Uterus (tissue), 2 donors: Measurements from ENCODE around the gene ACAD8.

Source experiments
- CTCF ChIP-seq, 4 experiments: fragments of 200-600 bp in 2 of 4; fragments of 450-650 bp in 2 of 4; sonication (generic) in 2 of 4; IDR thresholded peaks; one replicate each; pipeline ENCODE4 v1.5.1; 2016 to 2019; ENCODE audit warnings: antibody characterized with exemption in 4 of 4, mild to moderate bottlenecking in 2 of 4, moderate library complexity in 1 of 4
- POLR2A ChIP-seq, 2 donors: fragments of 450-650 bp; IDR thresholded peaks; one replicate each; pipeline ENCODE4 v1.6.1; 2016; ENCODE audit warnings: antibody characterized with exemption in 2 of 2, mild to moderate bottlenecking in 1 of 2, moderate library complexity in 1 of 2

GRCh38 chr11:134294664-134295063 lies 41.3 kb downstream of the ACAD8 start:
- no peak for TF ChIP-seq CTCF (IDR thresholded peaks at IDR 0.05)
- no peak for TF ChIP-seq POLR2A (IDR thresholded peaks at IDR 0.05)
